ENCODE data around the gene APBA1.

APBA1 gene

DNA sequence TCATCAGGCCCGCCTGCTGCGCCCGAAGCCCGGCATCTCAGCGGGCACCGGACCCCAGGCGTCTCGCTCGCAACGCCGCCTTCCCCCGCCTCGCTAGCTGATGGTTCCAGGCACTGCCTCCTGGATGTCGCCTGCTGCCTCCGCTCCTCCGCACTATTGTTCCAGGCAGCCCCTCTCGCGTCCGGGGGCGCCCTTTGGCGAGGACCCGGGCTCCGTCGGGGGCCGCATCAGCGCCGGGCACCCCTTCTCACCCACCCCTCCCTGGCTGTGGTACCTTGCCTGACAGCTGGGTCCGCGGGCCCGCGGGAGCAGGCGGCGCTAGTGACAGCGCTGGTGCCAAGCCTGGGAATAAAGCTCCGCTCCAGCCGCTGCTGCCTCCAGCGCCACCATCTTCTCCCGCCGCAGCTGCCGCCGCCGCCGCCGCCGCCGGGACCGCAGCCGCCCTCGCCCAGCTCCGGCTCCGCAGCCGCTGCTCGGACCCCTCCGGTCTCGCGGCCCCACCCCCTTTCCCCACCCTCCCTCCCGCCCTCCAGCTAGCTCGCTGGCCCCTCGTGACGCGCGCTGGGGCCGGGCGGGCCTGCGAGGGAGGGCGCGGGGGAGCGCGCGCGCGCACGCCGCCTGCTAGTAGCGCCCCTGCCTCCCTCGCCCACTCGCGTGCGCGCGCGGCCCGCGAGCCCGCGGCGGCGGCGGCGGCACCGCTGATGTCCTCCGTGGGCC lies at the start of gene APBA1:
Gene APBA1 (minus strand): TSS at position 493 of the 717 bp plus-strand sequence.
- Histone ChIP-seq H3K27ac (ENCODE audit: low read depth, low read length) (peak within 1 kb of the TSS; percentile 78), H3K36me3 (ENCODE audit: insufficient read depth, low read length) (no peaks in the 10 kb centered on the region), H3K4me3 (ENCODE audit: low read depth in 1 of 2, low read length in 2 of 2) (peak within 1 kb of the TSS; percentile 73 to 78), H3K9ac (ENCODE audit: low read length) (peak within 1 kb of the TSS; percentile 66), H3K4me1 (ENCODE audit: insufficient read depth, low read length) (peaks cover 13% of the 10 kb centered on the region), H3K27me3 (ENCODE audit: control insufficient read depth in 1 of 2, insufficient read depth in 2 of 2, low read length in 2 of 2) (no peaks in the 10 kb centered on the region), H3K9me3 (ENCODE audit: low read length) (no peaks in the 10 kb centered on the region)

- Histone ChIP-seq H3K4me3 (ENCODE audit: low read depth in 1 of 2, low read length in 2 of 2) (no peak overlapping the region), H3K36me3 (ENCODE audit: insufficient read depth, low read length) (peaks cover 25% of the 10 kb centered on the region), H3K27ac (ENCODE audit: low read depth, low read length) (no peak overlapping the region), H3K9me3 (ENCODE audit: low read length) (no peaks in the 10 kb centered on the region), H3K9ac (ENCODE audit: low read length) (no peak overlapping the region), H3K27me3 (ENCODE audit: control insufficient read depth in 1 of 2, insufficient read depth in 2 of 2, low read length in 2 of 2) (no peaks in the 10 kb centered on the region), H3K4me1 (ENCODE audit: insufficient read depth, low read length) (no peaks in the 10 kb centered on the region)
These were observed 47.8 kb upstream of the APBA1 start for GRCh38 chr9:69719983-69720382.

DNA sequence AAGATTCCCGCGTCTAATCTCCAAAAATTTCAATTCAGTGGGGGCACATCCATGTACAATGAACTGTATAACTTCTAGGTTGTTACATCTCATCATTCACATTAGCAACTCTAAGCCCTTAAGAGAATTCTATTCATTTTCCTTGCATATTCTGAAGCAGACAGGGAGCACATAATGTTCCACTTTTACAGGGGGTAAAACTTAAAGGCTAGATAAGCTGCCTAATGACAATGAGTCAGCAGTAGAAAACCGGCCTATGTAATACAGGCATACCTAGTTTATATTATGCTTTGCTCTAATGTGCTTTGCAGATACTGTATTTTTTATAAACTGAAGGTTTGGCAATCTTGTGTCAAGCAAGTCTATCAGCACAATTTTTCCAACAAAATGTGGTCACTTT lies 47.2 kb upstream of the APBA1 start:
- H3K4me1 ChIP-seq (ENCODE audit: insufficient read depth, low read length) = no peaks in the 10 kb centered on the region
- H3K9ac ChIP-seq (ENCODE audit: low read length) = no peak overlapping the region
- H3K27me3 ChIP-seq (ENCODE audit: control insufficient read depth in 1 of 2, insufficient read depth in 2 of 2, low read length in 2 of 2) = no peaks in the 10 kb centered on the region
- H3K36me3 ChIP-seq (ENCODE audit: insufficient read depth, low read length) = peaks cover 25% of the 10 kb centered on the region
- no peak overlapping the region for H3K4me3 ChIP-seq (ENCODE audit: low read depth in 1 of 2, low read length in 2 of 2)
- H3K9me3 ChIP-seq (ENCODE audit: low read length) = no peaks in the 10 kb centered on the region
- H3K27ac ChIP-seq (ENCODE audit: low read depth, low read length) = no peak overlapping the region

GRCh38 chr9:69718218-69718617 lies 46.0 kb upstream of the APBA1 start:
- Histone ChIP-seq H3K27ac (ENCODE audit: low read depth, low read length) (no peak overlapping the region), H3K36me3 (ENCODE audit: insufficient read depth, low read length) (peaks cover 21% of the 10 kb centered on the region)

GRCh38 chr9:69715825-69716224 lies 43.7 kb upstream of the APBA1 start:
- Histone ChIP-seq H3K4me3 (ENCODE audit: low read depth in 1 of 2, low read length in 2 of 2) (no peak overlapping the region), H3K36me3 (ENCODE audit: insufficient read depth, low read length) (peaks cover 12% of the 10 kb centered on the region), H3K27ac (ENCODE audit: low read depth, low read length) (no peak overlapping the region), H3K27me3 (ENCODE audit: control insufficient read depth in 1 of 2, insufficient read depth in 2 of 2, low read length in 2 of 2) (no peaks in the 10 kb centered on the region), H3K9me3 (ENCODE audit: low read length) (no peaks in the 10 kb centered on the region), H3K9ac (ENCODE audit: low read length) (no peak overlapping the region), H3K4me1 (ENCODE audit: insufficient read depth, low read length) (no peaks in the 10 kb centered on the region)

More at GRCh38 chr9:69718218-69718617, 46.0 kb upstream of the APBA1 start:
- Histone ChIP-seq H3K4me1 (ENCODE audit: insufficient read depth, low read length) (no peaks in the 10 kb centered on the region), H3K9me3 (ENCODE audit: low read length) (no peaks in the 10 kb centered on the region), H3K9ac (ENCODE audit: low read length) (no peak overlapping the region), H3K4me3 (ENCODE audit: low read depth in 1 of 2, low read length in 2 of 2) (no peak overlapping the region), H3K27me3 (ENCODE audit: control insufficient read depth in 1 of 2, insufficient read depth in 2 of 2, low read length in 2 of 2) (no peaks in the 10 kb centered on the region)

DNA sequence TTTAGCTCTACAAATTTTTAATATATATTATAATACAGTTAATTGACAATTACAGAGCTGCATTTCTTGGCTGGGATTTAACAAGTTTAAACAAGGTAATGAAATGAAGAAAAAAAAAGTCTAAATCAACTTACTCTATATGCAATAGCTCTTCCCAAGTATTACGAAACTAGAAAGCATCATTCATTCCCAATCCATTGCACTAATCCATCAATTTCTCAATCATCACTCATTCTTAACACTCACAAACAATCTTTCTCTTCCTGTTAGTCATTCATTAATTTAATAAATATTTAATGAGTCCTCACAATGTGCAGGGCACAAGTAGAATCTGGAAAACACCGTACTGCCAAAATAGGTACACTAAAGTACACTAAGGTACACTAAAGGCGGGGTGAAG lies 42.9 kb upstream of the APBA1 start:
- H3K4me3 ChIP-seq (ENCODE audit: low read depth in 1 of 2, low read length in 2 of 2) = no peak overlapping the region
- no peaks in the 10 kb centered on the region for H3K27me3 ChIP-seq (ENCODE audit: control insufficient read depth in 1 of 2, insufficient read depth in 2 of 2, low read length in 2 of 2)
- no peak overlapping the region for H3K27ac ChIP-seq (ENCODE audit: low read depth, low read length)
- no peaks in the 10 kb centered on the region for H3K4me1 ChIP-seq (ENCODE audit: insufficient read depth, low read length)
- no peaks in the 10 kb centered on the region for H3K9me3 ChIP-seq (ENCODE audit: low read length)
- H3K9ac ChIP-seq (ENCODE audit: low read length) = no peak overlapping the region
- peaks cover 12% of the 10 kb centered on the region for H3K36me3 ChIP-seq (ENCODE audit: insufficient read depth, low read length)

- Histone ChIP-seq H3K4me3 (ENCODE audit: low read depth in 1 of 2, low read length in 2 of 2) (no peak overlapping the region), H3K36me3 (ENCODE audit: insufficient read depth, low read length) (no peaks in the 10 kb centered on the region), H3K27me3 (ENCODE audit: control insufficient read depth in 1 of 2, insufficient read depth in 2 of 2, low read length in 2 of 2) (no peaks in the 10 kb centered on the region), H3K9me3 (ENCODE audit: low read length) (no peaks in the 10 kb centered on the region), H3K27ac (ENCODE audit: low read depth, low read length) (no peak overlapping the region), H3K9ac (ENCODE audit: low read length) (no peak overlapping the region), H3K4me1 (ENCODE audit: insufficient read depth, low read length) (no peaks in the 10 kb centered on the region)
These were observed 25.3 kb upstream of the APBA1 start for GRCh38 chr9:69697475-69697874.

GRCh38 chr9:69696802-69697201 lies 24.6 kb upstream of the APBA1 start:
- Histone ChIP-seq H3K4me1 (ENCODE audit: insufficient read depth, low read length) (no peaks in the 10 kb centered on the region), H3K27me3 (ENCODE audit: control insufficient read depth in 1 of 2, insufficient read depth in 2 of 2, low read length in 2 of 2) (no peaks in the 10 kb centered on the region), H3K27ac (ENCODE audit: low read depth, low read length) (no peak overlapping the region), H3K36me3 (ENCODE audit: insufficient read depth, low read length) (no peaks in the 10 kb centered on the region), H3K9me3 (ENCODE audit: low read length) (no peaks in the 10 kb centered on the region), H3K4me3 (ENCODE audit: low read depth in 1 of 2, low read length in 2 of 2) (no peak overlapping the region), H3K9ac (ENCODE audit: low read length) (no peak overlapping the region)

- Histone ChIP-seq H3K27me3 (ENCODE audit: control insufficient read depth in 1 of 2, insufficient read depth in 2 of 2, low read length in 2 of 2) (no peaks in the 10 kb centered on the region), H3K27ac (ENCODE audit: low read depth, low read length) (no peak overlapping the region), H3K36me3 (ENCODE audit: insufficient read depth, low read length) (no peaks in the 10 kb centered on the region), H3K9me3 (ENCODE audit: low read length) (no peaks in the 10 kb centered on the region), H3K4me1 (ENCODE audit: insufficient read depth, low read length) (no peaks in the 10 kb centered on the region), H3K9ac (ENCODE audit: low read length) (no peak overlapping the region), H3K4me3 (ENCODE audit: low read depth in 1 of 2, low read length in 2 of 2) (no peak overlapping the region)
These were observed 17.9 kb upstream of the APBA1 start for GRCh38 chr9:69689991-69690538.

GRCh38 chr9:69683927-69684326 lies 11.8 kb upstream of the APBA1 start:
- Histone ChIP-seq H3K9me3 (ENCODE audit: low read length) (no peaks in the 10 kb centered on the region), H3K27me3 (ENCODE audit: control insufficient read depth in 1 of 2, insufficient read depth in 2 of 2, low read length in 2 of 2) (no peaks in the 10 kb centered on the region), H3K36me3 (ENCODE audit: insufficient read depth, low read length) (no peaks in the 10 kb centered on the region), H3K4me1 (ENCODE audit: insufficient read depth, low read length) (no peaks in the 10 kb centered on the region), H3K9ac (ENCODE audit: low read length) (no peak overlapping the region), H3K27ac (ENCODE audit: low read depth, low read length) (no peak overlapping the region), H3K4me3 (ENCODE audit: low read depth in 1 of 2, low read length in 2 of 2) (no peak overlapping the region)

GRCh38 chr9:69678843-69679538 lies 6.8 kb upstream of the APBA1 start:
- Histone ChIP-seq H3K9me3 (ENCODE audit: low read length) (no peaks in the 10 kb centered on the region), H3K9ac (ENCODE audit: low read length) (no peak overlapping the region), H3K27me3 (ENCODE audit: control insufficient read depth in 1 of 2, insufficient read depth in 2 of 2, low read length in 2 of 2) (no peaks in the 10 kb centered on the region), H3K4me1 (ENCODE audit: insufficient read depth, low read length) (no peaks in the 10 kb centered on the region), H3K4me3 (ENCODE audit: low read depth in 1 of 2, low read length in 2 of 2) (no peak overlapping the region), H3K36me3 (ENCODE audit: insufficient read depth, low read length) (no peaks in the 10 kb centered on the region), H3K27ac (ENCODE audit: low read depth, low read length) (no peak overlapping the region)
